ENCODE measurements around the gene FTCDNL1.

DNA sequence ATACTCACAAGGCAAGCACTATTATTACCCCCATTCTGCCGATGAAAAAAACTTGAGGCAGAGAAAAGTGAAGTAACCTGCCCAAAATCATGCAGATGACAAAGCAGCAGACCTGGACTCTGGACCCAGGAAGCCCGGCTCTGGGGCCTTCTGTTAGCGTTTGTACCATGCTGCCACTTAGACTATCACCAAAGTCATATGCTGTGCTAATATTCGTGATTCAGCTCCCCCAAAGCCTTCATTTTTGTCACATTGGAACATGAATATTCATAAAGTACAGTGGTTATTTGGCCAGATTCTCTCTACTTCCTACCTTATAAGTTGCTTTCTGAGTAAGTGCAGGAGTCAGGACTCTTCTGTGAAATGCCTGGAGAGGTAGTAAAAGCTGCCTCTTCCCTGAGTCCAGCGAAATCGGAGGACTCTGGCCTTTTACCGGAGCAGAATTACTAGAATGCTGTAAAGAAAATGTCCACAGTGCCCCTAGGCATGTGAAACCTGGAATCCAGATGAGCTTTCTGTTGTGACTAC lies 86.7 kb downstream of the FTCDNL1 start:
- TF ChIP-seq POLR2A (IDR thresholded peaks at IDR 0.05) (no peak), CTCF (IDR thresholded peaks at IDR 0.05) (no peak)
